HepG2 (cell line): ENCODE measurements around the gene GDPD5. TPM values are rescaled to one million over a fixed set of nuclear protein-coding genes. Genes with fewer than 3 reads are reported as not detected.

Source experiments
- ATAC-seq: fragments of 200-7000 bp; cut with Tn5 transposase; 3 replicates; pipeline ENCODE4 v1.9.1; 2020; ENCODE audit warnings: mild to moderate bottlenecking, moderate library complexity
- BruUV-seq: library from RNA; stranded (reverse); fragments of 400-500 nt; replicated peaks from 2 replicates; lab custom pipeline; 2021; lab: Mats Ljungman, UMichigan
- CTCF ChIA-PET: fragments of 300-600 bp; formaldehyde crosslinking; extraction: SDS; loops from one replicate; lab custom pipeline; 2021; ENCODE audit warnings: low total read pairs, inconsistent platforms, low intra/inter-chr PET ratio; lab: Yijun Ruan, JAX
- POLR2A ChIA-PET: fragments of 350-600 bp; sonication (Branson Sonifier 250); formaldehyde crosslinking; loops from one replicate; lab custom pipeline; 2020; ENCODE audit warnings: antibody characterized with exemption, inconsistent platforms; lab: Yijun Ruan, JAX
- DNase-seq: peaks from one replicate; pipeline ENCODE4 v3.0.0-alpha.2; 2015; ENCODE audit warnings: low spot score
- FAIRE-seq: peaks from 3 replicates; lab custom pipeline; 2011; peaks lifted over from hg19 to GRCh38; lab: Jason Lieb, UNC
- H2AFZ ChIP-seq: one replicate; pipeline ENCODE4 v1.6.1; 2011; ENCODE audit warnings: low read length, inconsistent platforms
- H3K27ac ChIP-seq: fragments of 300-600 bp; 3 replicates; pipeline ENCODE4 v1.8.0; 2011; ENCODE audit warnings: mixed run types, mild to moderate bottlenecking, mixed read lengths, low read length, inconsistent platforms; ENCODE audit not compliant: insufficient read depth; ENCODE audit errors: extremely low read length
- H3K27me3 ChIP-seq, 2 experiments: fragments of 200-600 bp in 1 of 2; 2 replicates in 1 of 2; 3 replicates in 1 of 2; pipeline versions ENCODE4 v1.6.0 to v1.8.0; 2011; ENCODE audit warnings: low read length in 2 of 2, mild to moderate bottlenecking in 2 of 2, moderate library complexity in 2 of 2, inconsistent platforms in 1 of 2; ENCODE audit not compliant: insufficient read depth in 2 of 2, control insufficient read depth in 1 of 2
- H3K36me3 ChIP-seq, 2 experiments: fragments of 200-600 bp in 1 of 2; replicated peaks in 1 of 2; 2 replicates in 1 of 2; 3 replicates in 1 of 2; pipeline versions ENCODE4 v1.5.1 to v1.8.0; 2011; ENCODE audit warnings: low read length in 2 of 2, inconsistent platforms in 1 of 2; ENCODE audit not compliant: insufficient read depth in 2 of 2, control insufficient read depth in 1 of 2
- H3K4me1 ChIP-seq: 2 replicates; pipeline ENCODE4 v1.5.1; 2012; ENCODE audit warnings: low read length, inconsistent platforms; ENCODE audit not compliant: insufficient read depth
- H3K4me2 ChIP-seq: 2 replicates; pipeline ENCODE4 v1.6.0; 2011; ENCODE audit warnings: low read depth, low read length, inconsistent platforms
- H3K4me3 ChIP-seq, 3 experiments: fragments of 200-600 bp in 1 of 3; sonication (generic), shearing (Covaris generic) in 1 of 3; replicated peaks in 1 of 3; 2 replicates each; pipeline ENCODE4 v1.5.1; 2011 to 2016; ENCODE audit warnings: low read length in 3 of 3, inconsistent platforms in 2 of 3, low read depth in 2 of 3, mild to moderate bottlenecking in 2 of 3, control low read depth in 1 of 3, mixed read lengths in 1 of 3; ENCODE audit not compliant: insufficient read depth in 1 of 3
- H3K79me2 ChIP-seq: one replicate; pipeline ENCODE4 v1.6.1; 2011; ENCODE audit warnings: low read length, inconsistent platforms; ENCODE audit not compliant: insufficient read depth
- H3K9ac ChIP-seq: 2 replicates; pipeline ENCODE4 v1.6.0; 2011; ENCODE audit warnings: mild to moderate bottlenecking, low read depth, low read length, inconsistent platforms; ENCODE audit not compliant: insufficient read depth
- H3K9me3 ChIP-seq: 2 replicates; pipeline ENCODE4 v1.5.1; 2012; ENCODE audit warnings: mild to moderate bottlenecking, low read length
- H4K20me1 ChIP-seq: 2 replicates; pipeline ENCODE4 v1.6.0; 2011; ENCODE audit warnings: inconsistent platforms, mild to moderate bottlenecking, low read length, moderate library complexity; ENCODE audit not compliant: insufficient read depth
- CENPX ChIP-seq: sonication (generic); formaldehyde crosslinking; IDR thresholded peaks from 2 replicates; pipeline ENCODE4 v1.9.0; 2021; ENCODE audit warnings: mild to moderate bottlenecking, missing genetic modification reagents, moderate library complexity
- MTA3 ChIP-seq: sonication (generic); formaldehyde crosslinking; IDR thresholded peaks from 2 replicates; pipeline ENCODE4 v1.4.0; 2020; ENCODE audit warnings: missing genetic modification reagents
- NFYB ChIP-seq: sonication (generic); formaldehyde crosslinking; IDR thresholded peaks from 2 replicates; pipeline ENCODE4 v1.4.0; 2020; ENCODE audit warnings: missing genetic modification reagents
- NRL ChIP-seq: sonication (generic); formaldehyde crosslinking; IDR thresholded peaks from 2 replicates; pipeline ENCODE4 v1.5.0; 2020; ENCODE audit warnings: missing genetic modification reagents, mild to moderate bottlenecking, moderate library complexity, borderline replicate concordance
- ZFP62 ChIP-seq: sonication (generic); formaldehyde crosslinking; IDR thresholded peaks from 2 replicates; pipeline ENCODE4 v1.4.0; 2020; ENCODE audit warnings: missing genetic modification reagents
- ZMYM3 ChIP-seq: sonication (generic); formaldehyde crosslinking; IDR thresholded peaks from 2 replicates; pipeline ENCODE4 v1.5.1; 2020; ENCODE audit warnings: mild to moderate bottlenecking, missing genetic modification reagents
- ZNF367 ChIP-seq: sonication (generic); formaldehyde crosslinking; IDR thresholded peaks from 2 replicates; pipeline ENCODE4 v1.4.0; 2020; ENCODE audit warnings: missing genetic modification reagents, borderline replicate concordance
- ZNF484 ChIP-seq: sonication (generic); formaldehyde crosslinking; IDR thresholded peaks from 2 replicates; pipeline ENCODE4 v1.5.1; 2020; ENCODE audit warnings: mild to moderate bottlenecking, low read depth, missing genetic modification reagents, borderline replicate concordance
- ZNF546 ChIP-seq: sonication (generic); formaldehyde crosslinking; conservative IDR thresholded peaks from 2 replicates; pipeline ENCODE4 v1.8.1; 2023; ENCODE audit warnings: mild to moderate bottlenecking, missing genetic modification reagents
- ZNF652 ChIP-seq: IDR thresholded peaks from 2 replicates; pipeline ENCODE4 v1.6.1; 2016; ENCODE audit warnings: low read depth, borderline replicate concordance
- ZNF878 ChIP-seq: sonication (generic); formaldehyde crosslinking; IDR thresholded peaks from 2 replicates; pipeline ENCODE4 v1.8.1; 2023; ENCODE audit warnings: mild to moderate bottlenecking, missing genetic modification reagents, moderate library complexity
- ZSCAN12 ChIP-seq: sonication (generic); formaldehyde crosslinking; IDR thresholded peaks from 2 replicates; pipeline ENCODE4 v1.9.0; 2021; ENCODE audit warnings: mild to moderate bottlenecking, missing genetic modification reagents
- ZSCAN21 ChIP-seq: sonication (generic); formaldehyde crosslinking; IDR thresholded peaks from 2 replicates; pipeline ENCODE4 v1.8.0; 2022; ENCODE audit warnings: mild to moderate bottlenecking, missing genetic modification reagents, moderate library complexity, borderline replicate concordance
- WGBS: methylation state at CpG from one replicate; pipeline ENCODE4 v1.1.6; 2017; ENCODE audit warnings: low lambda C conversion rate; 5-methylcytosine and 5-hydroxymethylcytosine counted together
- in situ Hi-C: cut with HindIII; loops from 2 replicates; pipeline ENCODE4 v1.10.0; 2017; ENCODE audit warnings: low pct_unique_long_range_greater_than_20kb; ENCODE audit not compliant: extremely low pct_ligation_motif_present
- intact Hi-C: fragments of 100-400 bp; cut with micrococcal nuclease; formaldehyde crosslinking; loops from one replicate; pipeline ENCODE4 v1.10.0; 2022; ENCODE audit not compliant: unreplicated experiment
- polyA plus RNA-seq, 8 experiments: library from polyadenylated mRNA; depleted of rRNA in 3 of 8; stranded (reverse) in 7 of 8; unstranded in 1 of 8; fragments of >200 nt; fragmentation: Illumina TruSeq in 4 of 8; extraction: Trizol in 4 of 8; gene quantifications; 2 replicates each; pipeline versions ENCODE4 v1.2.1 to v1.2.3, GENCODE V29; 2011 to 2016; ENCODE audit warnings: low read depth in 4 of 8, missing spikeins in 1 of 8, mixed read lengths in 1 of 8; ENCODE audit not compliant: insufficient read depth in 1 of 8
- total RNA-seq, 5 experiments: library from RNA; depleted of rRNA; stranded (reverse); fragments of >200 nt; fragmentation: Illumina TruSeq; extraction: Trizol; gene quantifications; 2 replicates each; pipeline ENCODE4 v1.2.3, GENCODE V29; 2016; ENCODE audit warnings: low read depth in 1 of 5
- TF ChIP-seq, protein P1 (sequence below): sonication (generic); formaldehyde crosslinking; IDR thresholded peaks from 2 replicates; pipeline ENCODE4 v1.9.0; 2021; ENCODE audit warnings: missing genetic modification reagents, mild to moderate bottlenecking, borderline replicate concordance
- TF ChIP-seq, protein P2 (sequence below), 2 experiments: sonication (generic) in 1 of 2; formaldehyde crosslinking in 1 of 2; IDR thresholded peaks; 2 replicates each; pipeline versions ENCODE4 v1.5.1 to v1.6.1; 2011 to 2020; ENCODE audit warnings: borderline replicate concordance in 1 of 2, low read depth in 1 of 2, low read length in 1 of 2, mild to moderate bottlenecking in 1 of 2, missing genetic modification reagents in 1 of 2, moderate library complexity in 1 of 2

Gene GDPD5
- total and polyA plus RNA-seq, 2 of the 13 experiments (the other 11 are each of a cell fraction or from before 2014, with no cell fraction given), result 55.0 to 67.5 TPM

DNA sequence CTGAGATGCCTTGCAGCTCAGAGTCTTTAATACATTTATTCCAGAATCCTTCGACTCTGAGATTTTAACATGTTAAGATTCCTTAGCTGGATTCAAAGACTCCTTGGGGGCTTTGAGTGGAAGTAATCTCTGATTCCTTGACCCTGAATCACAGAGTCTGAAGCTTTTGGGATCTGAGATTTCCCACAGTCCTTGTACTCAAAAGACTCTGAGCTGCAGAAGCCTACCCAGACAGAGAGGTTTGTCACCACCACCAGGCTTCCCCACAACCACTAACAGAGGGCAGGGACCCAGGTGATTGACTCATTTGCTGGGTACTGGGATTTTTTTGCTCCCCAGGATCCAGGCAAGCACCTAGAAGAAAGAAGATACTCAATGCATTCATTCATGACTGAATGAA is 34.9 kb upstream of the GDPD5 start:
- no peaks in the 10 kb centered on the region for H3K9me3 ChIP-seq
- intact Hi-C loops, result no loop called here
- ChIA-PET POLR2A (interaction anchor here (0.8 kb wide), 1 partner anchor 161 kb away, joined by 3 read pairs; no protein-coding TSS in a partner anchor), CTCF (no interaction called here)
- H3K79me2 ChIP-seq, result peaks cover 25% of the 10 kb centered on the region
- H3K36me3 ChIP-seq, result no peaks in the 10 kb centered on the region
- no peak for DNase-seq
- H3K4me1 ChIP-seq, result peaks cover 67% of the 10 kb centered on the region
- WGBS, result 11% methylated on average over 1 of the region's 1 CpG
- H3K4me2 ChIP-seq, result no peak overlapping the region
- no peak overlapping the region for H3K27ac ChIP-seq
- TF ChIP-seq CENPX (no peak), ZSCAN21 (no peak), ZSCAN12 (CRISPR knock-in tag) (no peak), NRL (CRISPR knock-in tag) (no peak), ZNF367 (CRISPR knock-in tag) (no peak), ZNF878 (CRISPR knock-in tag) (no peak), ZFP62 (CRISPR knock-in tag) (no peak), MTA3 (CRISPR knock-in tag) (no peak), NFYB (CRISPR knock-in tag) (no peak), ZMYM3 (no peak), ZNF546 (no peak), ZNF484 (no peak), ZNF652 (CRISPR knock-in tag) (no peak)
- TF ChIP-seq, protein P1, sequence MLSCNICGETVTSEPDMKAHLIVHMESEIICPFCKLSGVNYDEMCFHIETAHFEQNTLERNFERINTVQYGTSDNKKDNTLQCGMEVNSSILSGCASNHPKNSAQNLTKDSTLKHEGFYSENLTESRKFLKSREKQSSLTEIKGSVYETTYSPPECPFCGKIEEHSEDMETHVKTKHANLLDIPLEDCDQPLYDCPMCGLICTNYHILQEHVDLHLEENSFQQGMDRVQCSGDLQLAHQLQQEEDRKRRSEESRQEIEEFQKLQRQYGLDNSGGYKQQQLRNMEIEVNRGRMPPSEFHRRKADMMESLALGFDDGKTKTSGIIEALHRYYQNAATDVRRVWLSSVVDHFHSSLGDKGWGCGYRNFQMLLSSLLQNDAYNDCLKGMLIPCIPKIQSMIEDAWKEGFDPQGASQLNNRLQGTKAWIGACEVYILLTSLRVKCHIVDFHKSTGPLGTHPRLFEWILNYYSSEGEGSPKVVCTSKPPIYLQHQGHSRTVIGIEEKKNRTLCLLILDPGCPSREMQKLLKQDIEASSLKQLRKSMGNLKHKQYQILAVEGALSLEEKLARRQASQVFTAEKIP (CRISPR knock-in tag), result no peak
- TF ChIP-seq, protein P2, sequence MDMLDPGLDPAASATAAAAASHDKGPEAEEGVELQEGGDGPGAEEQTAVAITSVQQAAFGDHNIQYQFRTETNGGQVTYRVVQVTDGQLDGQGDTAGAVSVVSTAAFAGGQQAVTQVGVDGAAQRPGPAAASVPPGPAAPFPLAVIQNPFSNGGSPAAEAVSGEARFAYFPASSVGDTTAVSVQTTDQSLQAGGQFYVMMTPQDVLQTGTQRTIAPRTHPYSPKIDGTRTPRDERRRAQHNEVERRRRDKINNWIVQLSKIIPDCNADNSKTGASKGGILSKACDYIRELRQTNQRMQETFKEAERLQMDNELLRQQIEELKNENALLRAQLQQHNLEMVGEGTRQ (IDR thresholded peaks at IDR 0.05; ENCODE audit: low read depth, low read length), result no peak
- TF ChIP-seq, protein P2 (CRISPR knock-in tag; IDR thresholded peaks at IDR 0.05; ENCODE audit: borderline replicate concordance), result no peak
- TF ChIP-seq, all 625 proteins: peak for 0
- no peak for ATAC-seq
- no peaks in the 10 kb centered on the region; a peak in 1 of 5 replicates for H3K27me3 ChIP-seq
- no peak overlapping the region for H3K4me3 ChIP-seq
- in situ Hi-C loops, result no loop called here
- H3K9ac ChIP-seq, result no peak overlapping the region
- H4K20me1 ChIP-seq, result no peaks in the 10 kb centered on the region
- no peak overlapping the region for H2AFZ ChIP-seq
- no peak for FAIRE-seq
- no TSS peak for BruUV-seq
